SIG-M5 treated with dmso at 0.1 percent for 504 hours (cell line): Measurements from ENCODE around the gene DCUN1D1.

ENCODE experiments used
- DNase-seq: peaks from one replicate; lab custom pipeline; 2025; ENCODE audit not compliant: unreplicated experiment; lab: John Stamatoyannopoulos, UW

DCUN1D1 gene

GRCh38 chr3:182973047-182973446 lies 7.3 kb downstream of the DCUN1D1 start:
- DNase-seq = no peak

- no peak for DNase-seq
Observed at GRCh38 chr3:182972387-182972786, 8.0 kb downstream of the DCUN1D1 start.

- DNase-seq = no peak
Observed at GRCh38 chr3:182971637-182972036, 8.7 kb downstream of the DCUN1D1 start.

GRCh38 chr3:182970811-182971418 lies 9.4 kb downstream of the DCUN1D1 start:
- no peak for DNase-seq

- no peak for DNase-seq
Observed at GRCh38 chr3:182969853-182970252, 10.5 kb downstream of the DCUN1D1 start.

GRCh38 chr3:182969277-182969676 lies 11.1 kb downstream of the DCUN1D1 start:
- DNase-seq = no peak

GRCh38 chr3:182967218-182968204 lies 12.8 kb downstream of the DCUN1D1 start:
- no peak for DNase-seq

- no peak for DNase-seq
Observed at GRCh38 chr3:182965861-182966366, 14.4 kb downstream of the DCUN1D1 start.

GRCh38 chr3:182964179-182964578 lies 16.2 kb downstream of the DCUN1D1 start:
- DNase-seq = no peak

GRCh38 chr3:182962166-182962565 lies 18.2 kb downstream of the DCUN1D1 start:
- no peak for DNase-seq

- no peak for DNase-seq
Observed at GRCh38 chr3:182959474-182960350, 20.6 kb downstream of the DCUN1D1 start.

GRCh38 chr3:182957676-182958266 lies 22.6 kb downstream of the DCUN1D1 start:
- no peak for DNase-seq

GRCh38 chr3:182957226-182957625 lies 23.1 kb downstream of the DCUN1D1 start:
- no peak for DNase-seq

- peak; percentile 20 for DNase-seq
Observed at GRCh38 chr3:182954553-182955235, 25.6 kb downstream of the DCUN1D1 start.

GRCh38 chr3:182949688-182950087 lies 30.6 kb downstream of the DCUN1D1 start:
- no peak for DNase-seq

GRCh38 chr3:182948305-182948704 lies 32.0 kb downstream of the DCUN1D1 start:
- DNase-seq = no peak

- peak; percentile 31 for DNase-seq
Observed at GRCh38 chr3:182947888-182948287, 32.5 kb downstream of the DCUN1D1 start.

GRCh38 chr3:182941719-182942118 lies 38.6 kb downstream of the DCUN1D1 start:
- DNase-seq = no peak

GRCh38 chr3:182940266-182940808 lies 40.0 kb downstream of the DCUN1D1 start:
- DNase-seq = no peak
